Measurements from ENCODE around the gene LAMB1. TPM values are rescaled to one million over a fixed set of nuclear protein-coding genes. Genes with fewer than 3 reads are reported as not detected.

Gene LAMB1
- total RNA-seq, 3 donors from 2014 or later = 115 to 324 (median 300) TPM

DNA sequence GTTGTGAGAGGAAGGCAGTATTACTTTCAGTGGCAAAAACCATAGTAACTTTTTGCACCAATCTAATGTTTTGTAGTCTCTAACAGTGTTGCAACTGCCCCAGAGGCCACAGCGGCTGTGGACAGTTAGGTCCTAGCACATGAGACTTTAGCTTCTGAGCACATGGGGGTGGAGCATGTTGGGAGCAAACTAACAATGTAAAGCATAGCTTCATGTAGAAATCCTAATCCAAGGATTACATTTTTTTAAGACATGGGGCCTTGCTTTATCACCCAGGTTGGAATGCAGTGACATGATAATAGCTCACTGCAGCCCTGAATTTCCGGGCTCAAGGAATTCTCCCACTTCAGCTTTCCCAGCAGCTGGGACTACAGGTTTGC, 49.0 kb downstream of the LAMB1 start:
- no peak for DNase-seq (ENCODE audit: low spot score in 2 of 2)
- Histone ChIP-seq H3K4me3 (no peak overlapping the region), H3K27ac (peak overlapping the region in 1 of 2 donors; percentile 14), H3K4me1 (peaks cover 0 to 7% of the 10 kb centered on the region in 2 donors), H3K9me3 (no peaks in the 10 kb centered on the region), H3K36me3 (no peaks in the 10 kb centered on the region), H3K27me3 (no peaks in the 10 kb centered on the region)
- intact Hi-C loops (cut with DNase I; ENCODE audit: low total_unique reads) = no loop called here
- TF ChIP-seq, protein P1, sequence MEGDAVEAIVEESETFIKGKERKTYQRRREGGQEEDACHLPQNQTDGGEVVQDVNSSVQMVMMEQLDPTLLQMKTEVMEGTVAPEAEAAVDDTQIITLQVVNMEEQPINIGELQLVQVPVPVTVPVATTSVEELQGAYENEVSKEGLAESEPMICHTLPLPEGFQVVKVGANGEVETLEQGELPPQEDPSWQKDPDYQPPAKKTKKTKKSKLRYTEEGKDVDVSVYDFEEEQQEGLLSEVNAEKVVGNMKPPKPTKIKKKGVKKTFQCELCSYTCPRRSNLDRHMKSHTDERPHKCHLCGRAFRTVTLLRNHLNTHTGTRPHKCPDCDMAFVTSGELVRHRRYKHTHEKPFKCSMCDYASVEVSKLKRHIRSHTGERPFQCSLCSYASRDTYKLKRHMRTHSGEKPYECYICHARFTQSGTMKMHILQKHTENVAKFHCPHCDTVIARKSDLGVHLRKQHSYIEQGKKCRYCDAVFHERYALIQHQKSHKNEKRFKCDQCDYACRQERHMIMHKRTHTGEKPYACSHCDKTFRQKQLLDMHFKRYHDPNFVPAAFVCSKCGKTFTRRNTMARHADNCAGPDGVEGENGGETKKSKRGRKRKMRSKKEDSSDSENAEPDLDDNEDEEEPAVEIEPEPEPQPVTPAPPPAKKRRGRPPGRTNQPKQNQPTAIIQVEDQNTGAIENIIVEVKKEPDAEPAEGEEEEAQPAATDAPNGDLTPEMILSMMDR (IDR thresholded peaks at IDR 0.05) = no peak
- TF ChIP-seq POLR2AphosphoS5 (IDR thresholded peaks at IDR 0.05) (no peak), POLR2A (IDR thresholded peaks at IDR 0.05) (no peak)

- TF ChIP-seq POLR2AphosphoS5 (IDR thresholded peaks at IDR 0.05) = no peak
- TF ChIP-seq POLR2A (IDR thresholded peaks at IDR 0.05) = no peak
- TF ChIP-seq, protein P1 (IDR thresholded peaks at IDR 0.05) = no peak
- Histone ChIP-seq H3K27ac (peak overlapping the region in 1 of 2 donors; percentile 14), H3K4me1 (peaks cover 0 to 7% of the 10 kb centered on the region in 2 donors), H3K4me3 (no peak overlapping the region), H3K27me3 (no peaks in the 10 kb centered on the region), H3K36me3 (no peaks in the 10 kb centered on the region), H3K9me3 (no peaks in the 10 kb centered on the region)
- no peak for DNase-seq (ENCODE audit: low spot score in 2 of 2)
- intact Hi-C loops (cut with DNase I; ENCODE audit: low total_unique reads) = no loop called here
These were observed 49.6 kb downstream of the LAMB1 start for GRCh38 chr7:107953265-107953923.

- Histone ChIP-seq H3K9me3 (no peaks in the 10 kb centered on the region), H3K27ac (peak overlapping the region; percentile 1 to 70), H3K27me3 (no peaks in the 10 kb centered on the region), H3K36me3 (no peaks in the 10 kb centered on the region), H3K4me1 (peaks cover 0 to 7% of the 10 kb centered on the region in 2 donors), H3K4me3 (no peak overlapping the region)
- DNase-seq (ENCODE audit: low spot score in 2 of 2) = no peak
- TF ChIP-seq POLR2AphosphoS5 (IDR thresholded peaks at IDR 0.05) (no peak), POLR2A (IDR thresholded peaks at IDR 0.05) (no peak)
- TF ChIP-seq, protein P1 (IDR thresholded peaks at IDR 0.05) = no peak
- intact Hi-C loops (cut with DNase I; ENCODE audit: low total_unique reads) = no loop called here
These were observed 51.1 kb downstream of the LAMB1 start for GRCh38 chr7:107951896-107952295.

GRCh38 chr7:107951172-107951787, 51.7 kb downstream of the LAMB1 start:
- TF ChIP-seq POLR2A (IDR thresholded peaks at IDR 0.05) = no peak
- TF ChIP-seq, protein P1 (IDR thresholded peaks at IDR 0.05) = no peak
- TF ChIP-seq POLR2AphosphoS5 (IDR thresholded peaks at IDR 0.05) = no peak
- H3K36me3 ChIP-seq = no peaks in the 10 kb centered on the region
- H3K27me3 ChIP-seq = no peaks in the 10 kb centered on the region
- H3K9me3 ChIP-seq = no peaks in the 10 kb centered on the region
- no peak overlapping the region for H3K4me3 ChIP-seq
- peak overlapping the region; percentile 14 to 70 for H3K27ac ChIP-seq
- no peak for DNase-seq (ENCODE audit: low spot score in 2 of 2)
- peaks cover 0 to 7% of the 10 kb centered on the region in 2 donors for H3K4me1 ChIP-seq
- intact Hi-C loops (cut with DNase I; ENCODE audit: low total_unique reads) = no loop called here

DNA sequence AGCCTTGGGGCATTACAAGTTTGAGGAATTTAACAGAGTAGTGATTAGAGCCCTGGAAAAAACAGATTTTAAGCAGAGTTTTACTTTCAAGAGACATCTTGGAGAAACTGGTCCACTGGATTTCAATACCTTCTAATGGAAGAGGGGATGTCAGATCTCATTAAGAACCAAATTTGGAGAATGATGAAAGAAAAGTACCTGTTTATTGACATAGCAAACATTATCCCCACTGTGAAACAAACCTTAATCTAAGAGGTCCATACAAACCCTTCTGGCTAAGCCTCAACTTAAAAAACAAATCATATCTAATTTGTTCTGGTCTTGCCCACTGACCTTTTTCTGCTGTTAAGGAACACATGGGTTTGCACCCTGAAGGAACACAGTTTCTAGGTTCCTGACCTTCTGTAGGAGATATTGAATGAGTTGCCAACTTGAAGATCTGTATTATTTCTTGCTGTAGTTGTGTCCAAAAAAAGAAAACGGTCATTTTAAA, 53.5 kb downstream of the LAMB1 start:
- peaks cover 0 to 7% of the 10 kb centered on the region in 2 donors for H3K4me1 ChIP-seq
- DNase-seq (ENCODE audit: low spot score in 2 of 2) = no peak
- H3K36me3 ChIP-seq = no peaks in the 10 kb centered on the region
- intact Hi-C loops (cut with DNase I; ENCODE audit: low total_unique reads) = no loop called here
- H3K4me3 ChIP-seq = no peak overlapping the region
- no peaks in the 10 kb centered on the region for H3K27me3 ChIP-seq
- no peaks in the 10 kb centered on the region for H3K9me3 ChIP-seq
- H3K27ac ChIP-seq = peak overlapping the region; percentile 3 to 61
- TF ChIP-seq POLR2A (IDR thresholded peaks at IDR 0.05) = no peak
- TF ChIP-seq, protein P1 (IDR thresholded peaks at IDR 0.05) = no peak
- TF ChIP-seq POLR2AphosphoS5 (IDR thresholded peaks at IDR 0.05) = no peak

Measured in breast epithelium (tissue), 4 donors.